H1 (cell line): ENCODE measurements around the gene NR2F2. TPM values are rescaled to one million over a fixed set of nuclear protein-coding genes. Genes with fewer than 3 reads are reported as not detected.

ENCODE experiments used
- CTCF ChIA-PET: fragments of 300-600 bp; sonication (Branson Sonifier 250); formaldehyde crosslinking; loops from one replicate; lab custom pipeline; 2021; ENCODE audit not compliant: partially characterized antibody; lab: Charles Lee
- POLR2A ChIA-PET: fragments of 300-600 bp; sonication (Branson Sonifier 250); formaldehyde crosslinking; loops from one replicate; lab custom pipeline; 2021; ENCODE audit warnings: inconsistent platforms; ENCODE audit not compliant: partially characterized antibody; lab: Charles Lee
- DNase-seq, 2 experiments: peaks; one replicate each; pipeline versions ENCODE4 v3.0.0 to v3.0.0-alpha.2; 2010 to 2022; ENCODE audit warnings: low spot score in 2 of 2, low read depth in 1 of 2, mixed read lengths in 1 of 2
- FAIRE-seq: peaks from 2 replicates; lab custom pipeline; 2011; peaks lifted over from hg19 to GRCh38; lab: Jason Lieb, UNC
- H2AFZ ChIP-seq: 2 replicates; pipeline ENCODE4 v1.8.1; 2012; ENCODE audit warnings: low read length, inconsistent platforms
- H2AK5ac ChIP-seq: 2 replicates; pipeline ENCODE4 v1.6.1; 2013; ENCODE audit warnings: low read depth, low read length
- H2BK120ac ChIP-seq: replicated peaks from 2 replicates; pipeline ENCODE3; 2013; ENCODE audit warnings: low read depth, low read length, inconsistent platforms
- H2BK12ac ChIP-seq: 2 replicates; pipeline ENCODE4 v1.6.1; 2013; ENCODE audit warnings: low read depth, low read length
- H2BK15ac ChIP-seq: 2 replicates; pipeline ENCODE4 v1.6.1; 2013; ENCODE audit warnings: low read length
- H2BK20ac ChIP-seq: 2 replicates; pipeline ENCODE4 v1.6.1; 2013; ENCODE audit warnings: low read length
- H2BK5ac ChIP-seq: 2 replicates; pipeline ENCODE4 v1.6.1; 2013; ENCODE audit warnings: low read depth, low read length
- H3K14ac ChIP-seq: 2 replicates; pipeline ENCODE4 v1.6.1; 2013; ENCODE audit warnings: inconsistent platforms; ENCODE audit not compliant: insufficient read length
- H3K18ac ChIP-seq: 2 replicates; pipeline ENCODE4 v1.6.1; 2013; ENCODE audit warnings: low read length; ENCODE audit errors: extremely low read depth
- H3K23ac ChIP-seq: 2 replicates; pipeline ENCODE4 v1.6.1; 2013; ENCODE audit warnings: inconsistent platforms; ENCODE audit not compliant: insufficient read length
- H3K23me2 ChIP-seq: 2 replicates; pipeline ENCODE4 v1.6.1; 2013; ENCODE audit warnings: low read depth, low read length
- H3K27ac ChIP-seq: 2 replicates; pipeline ENCODE4 v1.6.1; 2011; ENCODE audit warnings: low read depth, low read length, inconsistent platforms
- H3K27me3 ChIP-seq, 4 experiments: replicated peaks in 1 of 4; 1 replicate in 1 of 4; 2 replicates in 3 of 4; pipeline versions ENCODE4 v1.6.1 to v1.8.1; 2011 to 2013; ENCODE audit warnings: low read length in 3 of 4, mild to moderate bottlenecking in 3 of 4, inconsistent platforms in 2 of 4, mixed read lengths in 2 of 4, moderate library complexity in 1 of 4; ENCODE audit not compliant: control insufficient read depth in 3 of 4, insufficient read depth in 3 of 4; ENCODE audit errors: extremely low read depth in 1 of 4
- H3K36me3 ChIP-seq, 4 experiments: 2 replicates each; pipeline versions ENCODE4 v1.6.1 to v1.8.1; 2011 to 2013; ENCODE audit warnings: mild to moderate bottlenecking in 4 of 4, low read length in 3 of 4, moderate library complexity in 2 of 4, control low read depth in 1 of 4, inconsistent platforms in 1 of 4; ENCODE audit not compliant: insufficient read depth in 4 of 4, control insufficient read depth in 2 of 4
- H3K4ac ChIP-seq: replicated peaks from 2 replicates; pipeline ENCODE3; 2013; ENCODE audit warnings: low read length, low read depth, mixed read lengths, inconsistent platforms; ENCODE audit not compliant: insufficient read length
- H3K4me1 ChIP-seq, 4 experiments: replicated peaks in 1 of 4; 1 replicate in 1 of 4; 2 replicates in 3 of 4; pipeline versions ENCODE4 v1.6.1 to v1.8.1; 2011 to 2013; ENCODE audit warnings: low read length in 3 of 4, inconsistent platforms in 2 of 4, mixed read lengths in 1 of 4; ENCODE audit not compliant: insufficient read depth in 4 of 4, control insufficient read depth in 3 of 4
- H3K4me2 ChIP-seq, 2 experiments: 2 replicates each; pipeline versions ENCODE4 v1.6.1 to v1.8.1; 2011 to 2013; ENCODE audit warnings: low read depth in 2 of 2, low read length in 2 of 2, control low read depth in 1 of 2, inconsistent platforms in 1 of 2, mild to moderate bottlenecking in 1 of 2; ENCODE audit not compliant: insufficient read depth in 1 of 2
- H3K4me3 ChIP-seq, 4 experiments: fragments of 200-600, 300-600 bp in 1 of 4; sonication (generic), shearing (Covaris generic), sonication (Bioruptor Twin) in 1 of 4; 2 replicates each; pipeline versions ENCODE4 v1.5.1 to v1.8.1; 2011 to 2016; ENCODE audit warnings: low read length in 4 of 4, low read depth in 3 of 4, control low read depth in 2 of 4, inconsistent platforms in 2 of 4, mild to moderate bottlenecking in 2 of 4, mixed read lengths in 1 of 4, moderate library complexity in 1 of 4; ENCODE audit not compliant: insufficient read depth in 2 of 4; ENCODE audit errors: extremely low read depth in 1 of 4
- H3K56ac ChIP-seq: replicated peaks from 2 replicates; pipeline ENCODE3; 2013; ENCODE audit warnings: low read depth, mild to moderate bottlenecking, mixed read lengths, low read length, inconsistent platforms; ENCODE audit not compliant: insufficient read length
- H3K79me1 ChIP-seq: 2 replicates; pipeline ENCODE4 v1.6.1; 2013; ENCODE audit warnings: low read depth, low read length, control low read depth
- H3K79me2 ChIP-seq, 2 experiments: 2 replicates each; pipeline versions ENCODE4 v1.6.1 to v1.8.1; 2012 to 2013; ENCODE audit warnings: low read length in 2 of 2, mild to moderate bottlenecking in 2 of 2, inconsistent platforms in 1 of 2; ENCODE audit not compliant: insufficient read depth in 2 of 2, control insufficient read depth in 1 of 2
- H3K9ac ChIP-seq, 4 experiments: replicated peaks in 1 of 4; 1 replicate in 1 of 4; 2 replicates in 3 of 4; pipeline versions ENCODE4 v1.6.1 to v1.8.1; 2011 to 2013; ENCODE audit warnings: low read depth in 3 of 4, low read length in 3 of 4, control low read depth in 2 of 4, mild to moderate bottlenecking in 2 of 4, moderate library complexity in 2 of 4, inconsistent platforms in 1 of 4; ENCODE audit errors: extremely low read depth in 1 of 4
- H3K9me3 ChIP-seq, 2 experiments: 2 replicates each; pipeline versions ENCODE4 v1.6.1 to v1.8.1; 2012 to 2013; ENCODE audit warnings: mild to moderate bottlenecking in 2 of 2, moderate library complexity in 2 of 2, control low read depth in 1 of 2, inconsistent platforms in 1 of 2, low read depth in 1 of 2, low read length in 1 of 2, mixed read lengths in 1 of 2; ENCODE audit not compliant: insufficient read depth in 2 of 2
- H4K20me1 ChIP-seq, 2 experiments: replicated peaks in 1 of 2; 2 replicates each; pipeline versions ENCODE3 to v1.8.1; 2011 to 2013; ENCODE audit warnings: inconsistent platforms in 2 of 2, low read length in 2 of 2, mild to moderate bottlenecking in 1 of 2; ENCODE audit not compliant: insufficient read depth in 2 of 2, control insufficient read depth in 1 of 2
- H4K5ac ChIP-seq: 2 replicates; pipeline ENCODE4 v1.6.1; 2013; ENCODE audit warnings: low read length, low read depth, mixed read lengths, inconsistent platforms; ENCODE audit not compliant: insufficient read length
- H4K8ac ChIP-seq: 2 replicates; pipeline ENCODE4 v1.8.0; 2013; ENCODE audit warnings: mild to moderate bottlenecking, moderate library complexity, low read length, inconsistent platforms; ENCODE audit not compliant: insufficient read depth; ENCODE audit errors: extremely low read depth
- H4K91ac ChIP-seq: replicated peaks from 2 replicates; pipeline ENCODE3; 2013; ENCODE audit warnings: low read length, mixed read lengths, inconsistent platforms; ENCODE audit not compliant: insufficient read length
- CBX5 ChIP-seq: fragments of 300-800, 300-1000 bp; sonication (generic); IDR thresholded peaks from 2 replicates; pipeline ENCODE4 v1.7.1; 2016; ENCODE audit warnings: antibody characterized with exemption, low read length, low read depth
- CREB1 ChIP-seq: IDR thresholded peaks from 2 replicates; pipeline ENCODE4 v1.6.1; 2012; ENCODE audit warnings: inconsistent platforms
- CTBP2 ChIP-seq: IDR thresholded peaks from 2 replicates; pipeline ENCODE4 v1.7.0; 2011; ENCODE audit warnings: borderline replicate concordance, mild to moderate bottlenecking, moderate library complexity, mixed read lengths, low read length; ENCODE audit not compliant: insufficient read depth, insufficient read length
- EZH2 ChIP-seq: fragments of 200-600 bp; sonication (generic); IDR thresholded peaks from 2 replicates; pipeline ENCODE4 v1.7.1; 2012; ENCODE audit warnings: low read depth, mild to moderate bottlenecking, moderate library complexity, low read length, inconsistent platforms; ENCODE audit not compliant: severe bottlenecking
- RAD21 ChIP-seq, 2 experiments: IDR thresholded peaks in 1 of 2; conservative IDR thresholded peaks in 1 of 2; 2 replicates each; pipeline ENCODE4 v1.6.1; 2011; ENCODE audit warnings: low read depth in 2 of 2, low read length in 2 of 2, improper control_type of control experiment in 1 of 2, inconsistent platforms in 1 of 2, mild to moderate bottlenecking in 1 of 2, moderate library complexity in 1 of 2
- SIN3A ChIP-seq, 2 experiments: IDR thresholded peaks in 1 of 2; conservative IDR thresholded peaks in 1 of 2; 2 replicates each; pipeline ENCODE4 v1.6.1; 2011 to 2012; ENCODE audit warnings: low read length in 2 of 2, improper control_type of control experiment in 1 of 2, low read depth in 1 of 2, mild to moderate bottlenecking in 1 of 2
- SP4 ChIP-seq: IDR thresholded peaks from 2 replicates; pipeline ENCODE4 v1.6.1; 2012; ENCODE audit warnings: low read length, inconsistent platforms
- SUZ12 ChIP-seq: fragments of 200-600 bp; sonication (generic); IDR thresholded peaks from 2 replicates; pipeline ENCODE4 v1.6.1; 2012; ENCODE audit warnings: mild to moderate bottlenecking, inconsistent platforms, low read length, moderate library complexity, mixed read lengths
- TAF1 ChIP-seq: IDR thresholded peaks from 2 replicates; pipeline ENCODE4 v1.6.1; 2011; ENCODE audit warnings: mild to moderate bottlenecking, low read depth, low read length
- WGBS, 2 experiments: shearing (Covaris generic) in 1 of 2; methylation state at CpG; one replicate each; pipeline versions ENCODE4 v1.1.6 to v1.1.7; 2013 to 2015; ENCODE audit warnings: low lambda C conversion rate in 2 of 2, mixed read lengths in 2 of 2, inconsistent platforms in 1 of 2, low coverage in 1 of 2, missing lambda C conversion rate in 1 of 2; ENCODE audit not compliant: insufficient replicate concordance in 2 of 2, insufficient coverage in 1 of 2, insufficient read length in 1 of 2; ENCODE audit errors: extremely low coverage in 1 of 2, missing lambda C conversion rate in 1 of 2; 5-methylcytosine and 5-hydroxymethylcytosine counted together
- polyA plus RNA-seq, 7 experiments: library from polyadenylated mRNA; depleted of rRNA in 3 of 7; stranded (reverse) in 5 of 7; unstranded in 2 of 7; fragments of >200 nt in 5 of 7; fragments of 200-250 nt in 2 of 7; gene quantifications; 1 replicate in 5 of 7; 2 replicates in 1 of 7; 4 replicates in 1 of 7; pipeline versions ENCODE4 v1.2.1 to v1.2.3, GENCODE V29; 2011 to 2013; ENCODE audit warnings: missing spikeins in 2 of 7, mixed read lengths in 2 of 7
- total RNA-seq: library from RNA; stranded (reverse); fragmentation: NEBNext Ultra II Directional; extraction: Animal tissue kit (Norgen Biotek cat#: 25700); gene quantifications from 2 replicates; pipeline ENCODE4 v1.2.1, GENCODE V29; 2021
- TF ChIP-seq, protein P1 (sequence below): IDR thresholded peaks from 2 replicates; pipeline ENCODE4 v1.6.1; 2011; ENCODE audit warnings: low read length, improper control_type of control experiment

NR2F2 gene
- total and polyA plus RNA-seq, 2 of the 8 experiments (the other 6 are each of a cell fraction or from before 2014, with no cell fraction given) = 0.03 TPM; not detected in 1

DNA sequence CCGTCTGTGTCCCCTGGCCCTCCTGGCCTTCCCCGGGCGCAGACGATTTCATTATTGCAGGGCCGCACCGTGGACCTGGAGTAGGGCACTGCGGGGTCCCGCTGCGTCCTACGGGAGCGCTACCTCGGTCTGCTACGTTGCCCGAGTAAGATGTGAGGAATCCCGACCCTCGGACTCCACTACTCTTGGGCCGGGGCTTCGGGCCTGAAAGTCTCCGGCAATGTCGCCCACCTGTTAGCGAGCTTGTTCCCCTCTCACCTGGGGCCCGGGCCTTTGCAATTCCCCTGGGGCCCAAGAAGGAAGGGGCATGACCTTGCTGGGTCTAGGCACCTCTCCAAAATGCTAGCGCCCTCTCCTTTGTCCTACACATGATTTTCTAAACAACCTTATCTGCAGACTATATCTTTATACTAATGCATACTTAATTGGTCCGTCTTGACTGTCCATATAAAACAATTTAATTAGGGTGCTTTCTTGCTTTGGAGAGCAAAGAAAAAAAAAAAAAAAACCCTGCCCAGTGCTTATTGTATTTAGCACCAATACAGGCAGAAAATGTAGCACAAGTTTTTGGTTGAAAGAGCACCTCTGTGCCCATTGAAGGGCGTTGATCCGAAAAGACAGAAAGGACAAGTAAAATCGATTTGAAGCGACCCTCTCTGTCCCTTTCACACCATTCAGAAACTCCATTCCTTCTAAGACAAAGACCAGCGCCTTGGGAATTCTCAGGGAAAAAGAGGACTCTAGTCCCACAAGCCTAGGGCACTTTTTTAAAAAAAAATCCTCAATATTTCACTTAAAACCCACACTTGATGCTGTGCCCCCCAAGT, 7.0 kb upstream of the NR2F2 start:
- H3K27ac ChIP-seq = no peak overlapping the region
- H3K14ac ChIP-seq = no peak overlapping the region
- H4K91ac ChIP-seq = no peak overlapping the region
- peaks cover 10 to 36% (median 17%) of the 10 kb centered on the region in 4 experiments for H3K4me1 ChIP-seq
- ChIA-PET POLR2A (no interaction called here), CTCF (interaction anchor here (0.8 to 2.8 kb wide), 4 partner anchors 9 to 33 kb away, joined by 3 to 9 read pairs (median 6); no protein-coding TSS in a partner anchor)
- H2AFZ ChIP-seq = no peak overlapping the region
- DNase-seq = no peak
- peaks cover 0 to 4% of the 10 kb centered on the region in 2 experiments for H4K20me1 ChIP-seq
- 6% methylated on average over 29 of the region's 29 CpGs; no CpG with 5 or more reads in 1 of the 2 experiments for WGBS, 2 experiments
- no peak overlapping the region for H2BK5ac ChIP-seq
- H3K9ac ChIP-seq = no peak overlapping the region
- no peaks in the 10 kb centered on the region for H3K36me3 ChIP-seq
- H3K9me3 ChIP-seq = no peaks in the 10 kb centered on the region
- no peak overlapping the region for H3K56ac ChIP-seq
- H2BK12ac ChIP-seq = no peak overlapping the region
- FAIRE-seq = no peak
- H3K23ac ChIP-seq = no peak overlapping the region
- peaks cover 3% of the 10 kb centered on the region; the same call in 1 of the 2 replicates for H3K23me2 ChIP-seq
- no peak overlapping the region for H2BK15ac ChIP-seq
- no peaks in the 10 kb centered on the region for H3K79me1 ChIP-seq
- no peak overlapping the region for H4K5ac ChIP-seq
- peak overlapping the region; percentile 75 to 80 for H3K4me2 ChIP-seq
- peak overlapping the region in 3 of 4 experiments; percentile 1 to 60 (median 29); a peak in 5 of 8 replicates for H3K4me3 ChIP-seq
- 0 out of 2 replicates have a peak overlapping the region, but pooled peaks have one; percentile 41 for H2BK20ac ChIP-seq
- peaks cover 70 to 98% (median 87%) of the 10 kb centered on the region in 4 experiments for H3K27me3 ChIP-seq
- H2AK5ac ChIP-seq = no peak overlapping the region
- H3K4ac ChIP-seq = no peak overlapping the region
- H3K79me2 ChIP-seq = no peaks in the 10 kb centered on the region
- H4K8ac ChIP-seq = peak overlapping the region; percentile 38; the same call in 1 of the 2 replicates
- H3K18ac ChIP-seq = no peak overlapping the region
- H2BK120ac ChIP-seq = no peak overlapping the region
- TF ChIP-seq CBX5 (no peak), CREB1 (0 out of 2 replicates have a peak, but pooled peaks have one; percentile 3), SIN3A (conservative IDR thresholded peaks at IDR 0.05 in 1 of 2, IDR thresholded peaks at IDR 0.05 in 1 of 2; ENCODE audit: low read depth in 1 of 2, low read length in 2 of 2) (no peak), SP4 (no peak), RAD21 (IDR thresholded peaks at IDR 0.05 in 1 of 2, conservative IDR thresholded peaks at IDR 0.05 in 1 of 2; ENCODE audit: low read depth in 2 of 2, low read length in 2 of 2) (no peak; a peak in 1 of 4 replicates), SUZ12 (peak; percentile 88), EZH2 (peak; percentile 97), TAF1 (no peak), CTBP2 (no peak)
- TF ChIP-seq, protein P1, sequence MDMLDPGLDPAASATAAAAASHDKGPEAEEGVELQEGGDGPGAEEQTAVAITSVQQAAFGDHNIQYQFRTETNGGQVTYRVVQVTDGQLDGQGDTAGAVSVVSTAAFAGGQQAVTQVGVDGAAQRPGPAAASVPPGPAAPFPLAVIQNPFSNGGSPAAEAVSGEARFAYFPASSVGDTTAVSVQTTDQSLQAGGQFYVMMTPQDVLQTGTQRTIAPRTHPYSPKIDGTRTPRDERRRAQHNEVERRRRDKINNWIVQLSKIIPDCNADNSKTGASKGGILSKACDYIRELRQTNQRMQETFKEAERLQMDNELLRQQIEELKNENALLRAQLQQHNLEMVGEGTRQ = no peak
